Measurements from ENCODE around the gene HLF.

Gene HLF

DNA sequence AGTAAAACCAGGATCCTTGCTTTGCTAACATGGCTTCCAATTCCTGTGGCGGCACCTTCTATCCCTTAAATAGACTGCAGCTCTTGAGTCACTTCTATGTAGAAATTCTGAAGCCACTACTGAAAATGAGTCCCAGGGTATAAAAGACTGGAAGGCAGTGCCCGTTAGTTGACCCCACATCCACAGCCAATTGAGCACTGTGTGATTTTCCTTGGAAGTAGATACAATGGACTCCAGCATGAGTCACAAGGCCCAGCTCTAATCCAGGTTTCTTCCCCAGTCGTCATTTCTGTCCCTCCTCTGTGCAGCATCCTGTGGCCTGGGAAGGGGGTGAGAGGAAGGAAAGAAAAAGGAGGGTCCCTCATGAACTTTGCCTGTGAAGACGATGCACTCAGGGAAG, 69.5 kb downstream of the HLF start:
- H3K36me3 ChIP-seq, result no peaks in the 10 kb centered on the region
- no peak overlapping the region for H3K4me3 ChIP-seq (ENCODE audit: low read depth, low read length)
- no peak overlapping the region for H3K27ac ChIP-seq
- no peak for TF ChIP-seq CTCF (IDR thresholded peaks at IDR 0.05; ENCODE audit: low read depth, low read length)
- no peak for DNase-seq
- H3K27me3 ChIP-seq (ENCODE audit: insufficient read depth, low read depth, severe bottlenecking), result no peaks in the 10 kb centered on the region
- no peaks in the 10 kb centered on the region for H3K9me3 ChIP-seq (ENCODE audit: severe bottlenecking)

GRCh38 chr17:55334881-55335540, 70.3 kb downstream of the HLF start:
- no peak for TF ChIP-seq CTCF (IDR thresholded peaks at IDR 0.05; ENCODE audit: low read depth, low read length)
- no peak overlapping the region for H3K27ac ChIP-seq

GRCh38 chr17:55335625-55336024, 70.9 kb downstream of the HLF start:
- Histone ChIP-seq H3K27me3 (ENCODE audit: insufficient read depth, low read depth, severe bottlenecking) (no peaks in the 10 kb centered on the region), H3K36me3 (no peaks in the 10 kb centered on the region), H3K4me3 (ENCODE audit: low read depth, low read length) (no peak overlapping the region), H3K9me3 (ENCODE audit: severe bottlenecking) (no peaks in the 10 kb centered on the region), H3K27ac (no peak overlapping the region)
- DNase-seq, result no peak
- no peak for TF ChIP-seq CTCF (IDR thresholded peaks at IDR 0.05; ENCODE audit: low read depth, low read length)

More at GRCh38 chr17:55334881-55335540, 70.3 kb downstream of the HLF start:
- Histone ChIP-seq H3K9me3 (ENCODE audit: severe bottlenecking) (no peaks in the 10 kb centered on the region), H3K27me3 (ENCODE audit: insufficient read depth, low read depth, severe bottlenecking) (no peaks in the 10 kb centered on the region), H3K4me3 (ENCODE audit: low read depth, low read length) (no peak overlapping the region), H3K36me3 (no peaks in the 10 kb centered on the region)
- DNase-seq, result no peak

DNA sequence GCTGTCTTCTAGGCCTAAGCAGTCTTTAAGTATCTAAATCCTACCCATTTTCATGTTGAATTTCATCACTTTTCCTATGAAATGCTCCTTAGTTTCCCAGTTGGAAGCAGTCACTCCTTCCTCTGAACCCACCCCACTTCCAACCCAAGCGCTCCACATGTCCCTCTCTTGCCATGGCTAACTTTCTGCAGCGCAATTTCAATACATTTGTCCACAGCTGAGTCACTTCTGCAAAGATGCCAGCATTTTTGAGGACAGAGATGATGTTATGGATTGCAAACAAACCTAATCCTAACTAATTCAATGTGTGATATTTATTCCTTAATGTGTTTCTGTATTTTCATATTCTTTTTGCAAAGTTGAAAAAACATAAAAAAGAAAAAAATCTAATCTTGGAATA, 71.7 kb downstream of the HLF start:
- Histone ChIP-seq H3K36me3 (no peaks in the 10 kb centered on the region), H3K27me3 (ENCODE audit: insufficient read depth, low read depth, severe bottlenecking) (no peaks in the 10 kb centered on the region), H3K9me3 (ENCODE audit: severe bottlenecking) (no peaks in the 10 kb centered on the region)

GRCh38 chr17:55340176-55340575, 75.4 kb downstream of the HLF start:
- H3K9me3 ChIP-seq (ENCODE audit: severe bottlenecking), result no peaks in the 10 kb centered on the region
- no peak for DNase-seq
- H3K4me3 ChIP-seq (ENCODE audit: low read depth, low read length), result no peak overlapping the region
- no peaks in the 10 kb centered on the region for H3K27me3 ChIP-seq (ENCODE audit: insufficient read depth, low read depth, severe bottlenecking)
- H3K27ac ChIP-seq, result no peak overlapping the region
- no peak for TF ChIP-seq CTCF (IDR thresholded peaks at IDR 0.05; ENCODE audit: low read depth, low read length)
- no peaks in the 10 kb centered on the region for H3K36me3 ChIP-seq

More for the DNA sequence above, 71.7 kb downstream of the HLF start:
- no peak for DNase-seq
- TF ChIP-seq CTCF (IDR thresholded peaks at IDR 0.05; ENCODE audit: low read depth, low read length), result no peak
- Histone ChIP-seq H3K27ac (no peak overlapping the region), H3K4me3 (ENCODE audit: low read depth, low read length) (no peak overlapping the region)

DNA sequence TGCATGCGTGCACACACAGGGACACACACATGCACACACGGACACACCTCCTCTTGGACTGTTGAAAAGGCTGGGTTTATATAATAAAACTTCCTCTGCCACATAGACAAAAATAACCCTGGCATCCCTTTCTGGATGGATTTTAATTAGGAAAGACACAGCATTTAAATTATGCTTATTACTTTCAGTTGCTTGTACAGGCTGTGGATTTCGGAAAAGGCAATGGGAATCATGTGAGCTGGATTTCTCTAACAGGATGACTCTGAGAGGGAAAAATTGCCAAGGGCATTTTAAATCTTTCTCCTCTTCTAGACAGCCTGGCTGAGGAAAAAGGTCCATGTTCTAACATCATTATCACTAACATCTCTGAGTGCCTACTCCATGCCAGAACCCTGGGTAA, 75.9 kb downstream of the HLF start:
- DNase-seq, result no peak
- Histone ChIP-seq H3K36me3 (no peaks in the 10 kb centered on the region), H3K9me3 (ENCODE audit: severe bottlenecking) (no peaks in the 10 kb centered on the region), H3K4me3 (ENCODE audit: low read depth, low read length) (no peak overlapping the region), H3K27me3 (ENCODE audit: insufficient read depth, low read depth, severe bottlenecking) (no peaks in the 10 kb centered on the region), H3K27ac (no peak overlapping the region)
- TF ChIP-seq CTCF (IDR thresholded peaks at IDR 0.05; ENCODE audit: low read depth, low read length), result no peak
